ENCODE data around the gene MRPL32.

Gene MRPL32

GRCh38 chr7:42886893-42887505 lies 45.2 kb upstream of the MRPL32 start:
- no peaks in the 10 kb centered on the region for H3K9me3 ChIP-seq (ENCODE audit: control insufficient read depth, insufficient read depth, low read length)
- H3F3A ChIP-seq (ENCODE audit: control insufficient read depth, insufficient read depth), result peaks cover 15% of the 10 kb centered on the region
- H3K27me3 ChIP-seq (ENCODE audit: control insufficient read depth, low read length), result no peaks in the 10 kb centered on the region
- no peaks in the 10 kb centered on the region for H3K36me3 ChIP-seq (ENCODE audit: control insufficient read depth, low read length)
- TF ChIP-seq EZH2phosphoT487 (IDR thresholded peaks at IDR 0.05; ENCODE audit: borderline replicate concordance, low read length) (no peak), CTCF (IDR thresholded peaks at IDR 0.05; ENCODE audit: low read depth, low read length, poor library complexity, severe bottlenecking) (no peak)
- H4K20me1 ChIP-seq (ENCODE audit: control insufficient read depth, insufficient read depth, low read depth, low read length), result no peaks in the 10 kb centered on the region
- peak overlapping the region; percentile 15; the same call in 1 of the 2 replicates for H3K27ac ChIP-seq (ENCODE audit: low read depth, low read length)
- peaks cover 73% of the 10 kb centered on the region for H3K4me1 ChIP-seq (ENCODE audit: control insufficient read depth, low read length)
- H3K4me2 ChIP-seq (ENCODE audit: low read length), result peak overlapping the region; percentile 89
- H3K9me2 ChIP-seq (replicated peaks; ENCODE audit: control insufficient read depth, low read length), result no peaks in the 10 kb centered on the region
- H3K4me3 ChIP-seq (ENCODE audit: low read length), result peak overlapping the region; percentile 78
- no peaks in the 10 kb centered on the region for H3K79me2 ChIP-seq (ENCODE audit: control insufficient read depth, low read length)

- no peaks in the 10 kb centered on the region for H3K79me2 ChIP-seq (ENCODE audit: control insufficient read depth, low read length)
- TF ChIP-seq CTCF (IDR thresholded peaks at IDR 0.05; ENCODE audit: low read depth, low read length, poor library complexity, severe bottlenecking) (no peak), EZH2phosphoT487 (IDR thresholded peaks at IDR 0.05; ENCODE audit: borderline replicate concordance, low read length) (no peak)
- H3K9me2 ChIP-seq (replicated peaks; ENCODE audit: control insufficient read depth, low read length), result no peaks in the 10 kb centered on the region
- H3K4me1 ChIP-seq (ENCODE audit: control insufficient read depth, low read length), result peaks cover 18% of the 10 kb centered on the region
- H3K27ac ChIP-seq (ENCODE audit: low read depth, low read length), result no peak overlapping the region
- H3K36me3 ChIP-seq (ENCODE audit: control insufficient read depth, low read length), result no peaks in the 10 kb centered on the region
- H3F3A ChIP-seq (ENCODE audit: control insufficient read depth, insufficient read depth), result peaks cover 2% of the 10 kb centered on the region; the same call in 1 of the 2 replicates
- H3K4me2 ChIP-seq (ENCODE audit: low read length), result no peak overlapping the region
- no peaks in the 10 kb centered on the region for H4K20me1 ChIP-seq (ENCODE audit: control insufficient read depth, insufficient read depth, low read depth, low read length)
- H3K9me3 ChIP-seq (ENCODE audit: control insufficient read depth, insufficient read depth, low read length), result no peaks in the 10 kb centered on the region
- no peak overlapping the region for H3K4me3 ChIP-seq (ENCODE audit: low read length)
- H3K27me3 ChIP-seq (ENCODE audit: control insufficient read depth, low read length), result no peaks in the 10 kb centered on the region
Observed at GRCh38 chr7:42893346-42894240, 38.6 kb upstream of the MRPL32 start.

- Histone ChIP-seq H3K27me3 (ENCODE audit: control insufficient read depth, low read length) (peaks cover 17% of the 10 kb centered on the region), H3F3A (ENCODE audit: control insufficient read depth, insufficient read depth) (no peaks in the 10 kb centered on the region), H3K4me3 (ENCODE audit: low read length) (no peak overlapping the region), H3K9me3 (ENCODE audit: control insufficient read depth, insufficient read depth, low read length) (no peaks in the 10 kb centered on the region), H3K79me2 (ENCODE audit: control insufficient read depth, low read length) (no peaks in the 10 kb centered on the region), H3K9me2 (replicated peaks; ENCODE audit: control insufficient read depth, low read length) (no peaks in the 10 kb centered on the region), H3K36me3 (ENCODE audit: control insufficient read depth, low read length) (no peaks in the 10 kb centered on the region), H3K27ac (ENCODE audit: low read depth, low read length) (no peak overlapping the region), H3K4me1 (ENCODE audit: control insufficient read depth, low read length) (no peaks in the 10 kb centered on the region), H4K20me1 (ENCODE audit: control insufficient read depth, insufficient read depth, low read depth, low read length) (no peaks in the 10 kb centered on the region), H3K4me2 (ENCODE audit: low read length) (no peak overlapping the region)
- TF ChIP-seq EZH2phosphoT487 (IDR thresholded peaks at IDR 0.05; ENCODE audit: borderline replicate concordance, low read length), result no peak
- TF ChIP-seq CTCF (IDR thresholded peaks at IDR 0.05; ENCODE audit: low read depth, low read length, poor library complexity, severe bottlenecking), result no peak
Observed at GRCh38 chr7:42900842-42901241, 31.3 kb upstream of the MRPL32 start.
